IPS-18c (cell line): ENCODE measurements around the gene FOXP2.
"Not testable (repeated sequence)": the region's sequence is repeated elsewhere in the genome, so short reads cannot be mapped to it uniquely, and the experiment has no call there.

Source experiments
- H3K4me3 ChIP-seq: 2 replicates; pipeline ENCODE4 v1.7.0; 2013; ENCODE audit warnings: low read depth, mild to moderate bottlenecking, low read length, moderate library complexity; ENCODE audit not compliant: insufficient read depth
- H3K9me3 ChIP-seq: one replicate; pipeline ENCODE4 v1.6.1; 2013; ENCODE audit warnings: mild to moderate bottlenecking, low read length, moderate library complexity; ENCODE audit not compliant: control insufficient read depth, insufficient read depth

FOXP2 gene

GRCh38 chr7:114466917-114467316, 52.3 kb downstream of the FOXP2 start:
- no peak overlapping the region for H3K4me3 ChIP-seq
- H3K9me3 ChIP-seq, result no peaks in the 10 kb centered on the region

GRCh38 chr7:114468844-114469243, 54.2 kb downstream of the FOXP2 start:
- no peaks in the 10 kb centered on the region for H3K9me3 ChIP-seq
- H3K4me3 ChIP-seq, result no peak overlapping the region

- H3K9me3 ChIP-seq, result no peaks in the 10 kb centered on the region
- no peak overlapping the region for H3K4me3 ChIP-seq
Measured at GRCh38 chr7:114472896-114473512, 58.4 kb downstream of the FOXP2 start.

- no peak overlapping the region for H3K4me3 ChIP-seq
- H3K9me3 ChIP-seq, result no peaks in the 10 kb centered on the region
Measured at GRCh38 chr7:114478384-114478783, 63.8 kb downstream of the FOXP2 start.

GRCh38 chr7:114481999-114482398, 67.4 kb downstream of the FOXP2 start:
- Histone ChIP-seq H3K4me3 (no peak overlapping the region), H3K9me3 (peaks cover 2% of the 10 kb centered on the region)

- no peak overlapping the region for H3K4me3 ChIP-seq
- peaks cover 4% of the 10 kb centered on the region for H3K9me3 ChIP-seq
Measured at GRCh38 chr7:114484226-114484625, 69.6 kb downstream of the FOXP2 start.

GRCh38 chr7:114487174-114487573, 72.6 kb downstream of the FOXP2 start:
- peaks cover 4% of the 10 kb centered on the region for H3K9me3 ChIP-seq

GRCh38 chr7:114488696-114489095, 74.1 kb downstream of the FOXP2 start:
- Histone ChIP-seq H3K9me3 (peaks cover 4% of the 10 kb centered on the region), H3K4me3 (no peak overlapping the region)

More at GRCh38 chr7:114487174-114487573, 72.6 kb downstream of the FOXP2 start:
- H3K4me3 ChIP-seq, result no peak overlapping the region

- H3K9me3 ChIP-seq, H3K4me3 ChIP-seq: not testable (repeated sequence)
Measured at GRCh38 chr7:114497491-114497890, 82.9 kb downstream of the FOXP2 start.

- H3K9me3 ChIP-seq, result no peaks in the 10 kb centered on the region
- no peak overlapping the region for H3K4me3 ChIP-seq
Measured at GRCh38 chr7:114502454-114503254, 88.0 kb downstream of the FOXP2 start.

GRCh38 chr7:114504586-114504985, 90.0 kb downstream of the FOXP2 start:
- H3K4me3 ChIP-seq, result no peak overlapping the region

GRCh38 chr7:114507381-114507780, 92.8 kb downstream of the FOXP2 start:
- Histone ChIP-seq H3K9me3 (no peaks in the 10 kb centered on the region), H3K4me3 (no peak overlapping the region)

More at GRCh38 chr7:114504586-114504985, 90.0 kb downstream of the FOXP2 start:
- no peaks in the 10 kb centered on the region for H3K9me3 ChIP-seq

- Histone ChIP-seq H3K4me3 (no peak overlapping the region; the same call in 1 of the 2 replicates), H3K9me3 (no peaks in the 10 kb centered on the region)
Measured at GRCh38 chr7:114508086-114508485, 93.5 kb downstream of the FOXP2 start.

GRCh38 chr7:114510824-114511223, 96.2 kb downstream of the FOXP2 start:
- H3K9me3 ChIP-seq, result not testable (repeated sequence)

GRCh38 chr7:114519240-114519639, 104.6 kb downstream of the FOXP2 start:
- no peaks in the 10 kb centered on the region for H3K9me3 ChIP-seq

More at GRCh38 chr7:114510824-114511223, 96.2 kb downstream of the FOXP2 start:
- H3K4me3 ChIP-seq, result not testable (repeated sequence)

GRCh38 chr7:114522081-114522480, 107.5 kb downstream of the FOXP2 start:
- Histone ChIP-seq H3K4me3 (no peak overlapping the region), H3K9me3 (no peaks in the 10 kb centered on the region)

More at GRCh38 chr7:114519240-114519639, 104.6 kb downstream of the FOXP2 start:
- H3K4me3 ChIP-seq, result no peak overlapping the region

- Histone ChIP-seq H3K9me3 (no peaks in the 10 kb centered on the region), H3K4me3 (no peak overlapping the region)
Measured at GRCh38 chr7:114527589-114527988, 113.0 kb downstream of the FOXP2 start.

- no peaks in the 10 kb centered on the region for H3K9me3 ChIP-seq
- no peak overlapping the region for H3K4me3 ChIP-seq
Measured at GRCh38 chr7:114530057-114530611, 115.5 kb downstream of the FOXP2 start.
